ENCODE results near the gene TENT5C. TPM values are rescaled to one million over a fixed set of nuclear protein-coding genes. Genes with fewer than 3 reads are reported as not detected.

The TENT5C gene
- total and polyA plus RNA-seq, 9 of the 15 experiments (the other 6 are each of a cell fraction or from before 2014, with no cell fraction given) = 1.8 to 7.7 (median 4.0) TPM

DNA sequence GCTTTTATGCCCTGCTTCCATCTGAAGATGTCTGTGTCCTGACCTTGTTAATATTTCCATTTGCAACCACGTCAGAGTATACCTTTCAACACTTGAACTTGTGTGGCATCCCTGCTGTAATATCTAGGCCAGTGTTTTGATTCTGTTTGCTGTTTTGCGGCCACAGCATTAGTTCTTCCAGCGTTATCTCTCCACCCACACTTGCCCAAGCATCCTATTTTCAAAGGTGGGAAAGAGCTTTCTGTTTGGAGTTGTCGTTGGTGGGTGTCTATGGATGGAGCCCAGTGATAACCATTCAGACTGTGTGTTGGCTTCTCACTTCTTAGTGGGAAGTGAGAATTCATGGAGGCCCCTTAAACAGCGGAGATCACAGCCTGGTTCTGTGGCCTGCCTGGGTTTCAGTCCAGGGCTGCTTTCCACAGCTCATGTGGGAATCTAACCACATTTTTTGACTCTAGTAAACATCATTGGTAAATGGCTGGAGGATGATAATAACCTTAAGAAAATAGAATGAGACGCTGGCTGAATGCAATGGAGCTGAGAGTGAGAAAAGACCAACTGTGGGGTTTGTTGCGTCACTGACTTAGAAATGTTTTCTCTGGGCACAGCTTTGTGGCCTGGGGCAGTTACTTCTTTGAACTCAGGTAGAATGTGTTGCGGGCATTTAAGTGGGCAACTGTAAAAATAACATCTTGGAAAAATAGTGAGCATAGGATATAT, 7.6 kb downstream of the TENT5C start (continued):
- TF ChIP-seq CCAR2 (IDR thresholded peaks at IDR 0.05; ENCODE audit: low read depth, low read length) = no peak
- TF ChIP-seq PHF21A (IDR thresholded peaks at IDR 0.05; ENCODE audit: borderline replicate concordance, low read depth) = no peak; the same call in 1 of the 2 replicates
- TF ChIP-seq ZNF584 (CRISPR knock-in tag; IDR thresholded peaks at IDR 0.05; ENCODE audit: low read depth) = peak; percentile 59; the same call in 1 of the 2 replicates
- no peak for TF ChIP-seq RBM25 (IDR thresholded peaks at IDR 0.05; ENCODE audit: low read depth, low read length, severe bottlenecking)
- TF ChIP-seq, protein P1, sequence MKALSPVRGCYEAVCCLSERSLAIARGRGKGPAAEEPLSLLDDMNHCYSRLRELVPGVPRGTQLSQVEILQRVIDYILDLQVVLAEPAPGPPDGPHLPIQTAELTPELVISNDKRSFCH (CRISPR knock-in tag; IDR thresholded peaks at IDR 0.05) = no peak
- TF ChIP-seq, protein P1 (tag; IDR thresholded peaks at IDR 0.05) = peak; percentile 85
- TF ChIP-seq GATAD2B (IDR thresholded peaks at IDR 0.05; ENCODE audit: borderline replicate concordance) = 0 out of 2 replicates have a peak, but pooled peaks have one; percentile 18
- peak; percentile 91 for TF ChIP-seq MEIS2 (IDR thresholded peaks at IDR 0.05; ENCODE audit: partially characterized antibody)
- TF ChIP-seq PYGO2 (tag; IDR thresholded peaks at IDR 0.05) = no peak
- peak; percentile 90 for TF ChIP-seq ZNF583 (CRISPR knock-in tag; IDR thresholded peaks at IDR 0.05)
- peak; percentile 98 for TF ChIP-seq HDAC2 (IDR thresholded peaks at IDR 0.05)
- no peak for TF ChIP-seq KAT7 (CRISPR knock-in tag; IDR thresholded peaks at IDR 0.05; ENCODE audit: borderline replicate concordance)
- TF ChIP-seq MIER1 (IDR thresholded peaks at IDR 0.05; ENCODE audit: low read depth) = no peak
- TF ChIP-seq CBX3 (IDR thresholded peaks at IDR 0.05; ENCODE audit: borderline replicate concordance in 1 of 2, low read length in 2 of 2) = 0 out of 3 replicates have a peak, but pooled peaks of 1 of the 2 experiments have one; percentile 14
- TF ChIP-seq ZNF445 (CRISPR knock-in tag; IDR thresholded peaks at IDR 0.05; ENCODE audit: low read depth) = peak; percentile 11; the same call in 1 of the 2 replicates
- TF ChIP-seq MXI1 (IDR thresholded peaks at IDR 0.05; ENCODE audit: low read depth, low read length) = no peak
- TF ChIP-seq, protein P2, sequence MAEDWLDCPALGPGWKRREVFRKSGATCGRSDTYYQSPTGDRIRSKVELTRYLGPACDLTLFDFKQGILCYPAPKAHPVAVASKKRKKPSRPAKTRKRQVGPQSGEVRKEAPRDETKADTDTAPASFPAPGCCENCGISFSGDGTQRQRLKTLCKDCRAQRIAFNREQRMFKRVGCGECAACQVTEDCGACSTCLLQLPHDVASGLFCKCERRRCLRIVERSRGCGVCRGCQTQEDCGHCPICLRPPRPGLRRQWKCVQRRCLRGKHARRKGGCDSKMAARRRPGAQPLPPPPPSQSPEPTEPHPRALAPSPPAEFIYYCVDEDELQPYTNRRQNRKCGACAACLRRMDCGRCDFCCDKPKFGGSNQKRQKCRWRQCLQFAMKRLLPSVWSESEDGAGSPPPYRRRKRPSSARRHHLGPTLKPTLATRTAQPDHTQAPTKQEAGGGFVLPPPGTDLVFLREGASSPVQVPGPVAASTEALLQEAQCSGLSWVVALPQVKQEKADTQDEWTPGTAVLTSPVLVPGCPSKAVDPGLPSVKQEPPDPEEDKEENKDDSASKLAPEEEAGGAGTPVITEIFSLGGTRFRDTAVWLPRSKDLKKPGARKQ (CRISPR knock-in tag; IDR thresholded peaks at IDR 0.05) = no peak
- TF ChIP-seq ZBTB49 (CRISPR knock-in tag; IDR thresholded peaks at IDR 0.05; ENCODE audit: borderline replicate concordance) = no peak
- TF ChIP-seq NFIX (CRISPR knock-in tag; IDR thresholded peaks at IDR 0.05; ENCODE audit: low read depth) = no peak
- TF ChIP-seq ILF3 (IDR thresholded peaks at IDR 0.05; ENCODE audit: borderline replicate concordance) = no peak
- TF ChIP-seq BRD9 (IDR thresholded peaks at IDR 0.05; ENCODE audit: low read depth, partially characterized antibody) = peak; percentile 70
- peak; percentile 69; the same call in 1 of the 2 replicates for TF ChIP-seq MBD2 (IDR thresholded peaks at IDR 0.05; ENCODE audit: borderline replicate concordance, low read depth)
- no peak for TF ChIP-seq SRSF9 (IDR thresholded peaks at IDR 0.05; ENCODE audit: borderline replicate concordance, low read depth, low read length)

Measured in K562 (cell line).